ENCODE results near the gene UHMK1.

Gene UHMK1

DNA sequence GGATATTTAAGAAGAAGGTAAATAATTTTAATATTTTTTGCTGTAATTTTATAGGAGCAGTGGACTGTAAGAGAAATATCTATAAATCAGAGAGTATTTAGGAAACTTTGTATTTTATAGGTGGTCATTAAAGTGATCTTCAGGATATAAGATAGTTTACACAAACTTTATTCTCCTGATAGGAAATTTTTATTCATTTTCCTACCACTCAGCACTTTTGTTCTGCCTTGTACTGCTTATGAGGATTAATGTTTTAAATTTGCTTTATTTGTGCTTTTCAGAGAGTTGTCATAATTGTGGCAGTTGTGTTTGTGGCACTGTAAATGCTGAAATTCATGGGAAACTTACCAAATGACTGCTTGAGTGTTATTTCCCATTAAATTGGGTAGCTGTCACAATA, 29.7 kb downstream of the UHMK1 start:
- no peak for DNase-seq (ENCODE audit: low read depth in 3 of 3)

DNA sequence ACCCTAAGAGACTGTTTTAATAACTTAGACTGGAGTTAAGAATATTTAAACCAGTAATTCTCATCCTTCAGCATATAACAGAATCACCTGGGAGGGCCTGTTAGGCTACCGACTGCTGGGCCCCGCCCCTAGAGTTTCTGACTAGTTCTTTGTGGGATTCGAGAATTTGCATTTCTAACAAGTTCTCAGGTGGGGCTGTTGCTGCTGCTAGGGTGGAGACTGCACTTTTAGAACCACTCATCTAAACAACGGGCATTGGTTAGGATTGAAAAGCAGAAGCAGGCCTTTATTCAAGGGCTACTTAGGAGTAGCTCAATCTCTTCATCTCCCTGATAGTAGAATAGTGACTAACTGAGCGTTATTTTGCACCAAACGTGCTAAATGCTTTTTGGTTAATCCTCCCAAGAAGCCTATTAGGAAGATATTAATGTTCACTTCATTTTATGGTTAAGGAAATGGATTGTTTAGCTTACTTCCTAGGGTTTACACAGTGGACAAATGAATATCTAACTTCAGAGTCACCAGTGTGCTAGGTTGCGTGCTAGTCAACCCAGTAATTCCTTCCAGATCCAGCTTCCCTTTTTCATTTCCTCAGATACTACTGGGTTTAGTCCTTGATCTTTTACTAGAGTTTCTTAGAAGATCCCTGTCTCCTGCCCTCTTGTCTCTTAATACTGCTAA, 32.8 kb downstream of the UHMK1 start:
- no peak for DNase-seq (ENCODE audit: low read depth in 3 of 3)

DNA sequence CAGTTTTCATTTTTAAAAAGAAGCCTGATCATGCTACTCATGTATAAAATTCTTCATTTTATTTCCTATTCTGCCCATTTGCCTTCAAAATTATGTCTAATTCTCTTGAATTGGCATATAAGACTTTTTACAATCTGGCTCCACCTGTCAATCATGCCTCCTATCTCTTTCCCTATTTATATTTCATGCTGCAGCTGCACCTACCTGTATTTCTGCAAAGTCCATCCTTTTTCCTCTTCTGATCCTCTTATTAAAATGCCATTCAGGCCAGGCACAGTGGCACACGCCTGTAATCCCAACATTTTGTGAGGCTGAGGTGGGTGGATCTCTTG, 33.3 kb downstream of the UHMK1 start:
- no peak for DNase-seq (ENCODE audit: low read depth in 3 of 3)

GRCh38 chr1:162535501-162535900, 37.9 kb downstream of the UHMK1 start:
- no peak for DNase-seq (ENCODE audit: low read depth in 3 of 3)

- no peak for DNase-seq (ENCODE audit: low read depth in 3 of 3)
Measured at GRCh38 chr1:162536511-162536910, 38.9 kb downstream of the UHMK1 start.

GRCh38 chr1:162537216-162537615, 39.6 kb downstream of the UHMK1 start:
- DNase-seq (ENCODE audit: low read depth in 3 of 3) = no peak

DNA sequence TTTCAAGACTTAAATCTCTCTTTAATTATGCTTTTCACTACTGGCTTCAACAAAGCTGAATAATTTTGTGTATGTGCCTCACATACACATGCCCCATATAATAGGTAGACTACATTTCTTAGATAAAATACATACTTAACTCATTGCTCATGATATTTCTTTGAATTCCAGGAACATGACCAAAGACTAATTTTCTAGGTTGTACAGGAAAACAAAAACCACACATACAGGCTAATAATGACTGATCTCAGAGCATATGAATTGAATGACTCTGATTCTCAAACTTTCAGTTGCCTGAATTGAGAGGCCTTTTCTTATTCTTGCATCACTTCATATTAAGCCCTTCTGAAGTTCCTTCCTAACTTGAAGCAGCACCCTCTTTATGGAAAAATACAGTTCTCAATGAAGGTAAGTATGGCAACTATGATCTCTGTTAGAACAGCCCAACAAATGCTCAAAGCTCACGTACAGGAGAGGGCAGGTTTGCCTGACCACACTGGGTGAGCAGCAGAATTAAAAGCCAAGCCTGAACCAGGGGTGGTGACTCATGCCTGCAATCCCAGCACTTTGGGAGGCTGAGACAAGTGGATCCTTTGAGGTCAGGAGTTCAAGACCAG, 41.3 kb downstream of the UHMK1 start:
- no peak for DNase-seq (ENCODE audit: low read depth in 3 of 3)

GRCh38 chr1:162541619-162542141, 44.1 kb downstream of the UHMK1 start:
- DNase-seq (ENCODE audit: low read depth in 3 of 3) = no peak

DNA sequence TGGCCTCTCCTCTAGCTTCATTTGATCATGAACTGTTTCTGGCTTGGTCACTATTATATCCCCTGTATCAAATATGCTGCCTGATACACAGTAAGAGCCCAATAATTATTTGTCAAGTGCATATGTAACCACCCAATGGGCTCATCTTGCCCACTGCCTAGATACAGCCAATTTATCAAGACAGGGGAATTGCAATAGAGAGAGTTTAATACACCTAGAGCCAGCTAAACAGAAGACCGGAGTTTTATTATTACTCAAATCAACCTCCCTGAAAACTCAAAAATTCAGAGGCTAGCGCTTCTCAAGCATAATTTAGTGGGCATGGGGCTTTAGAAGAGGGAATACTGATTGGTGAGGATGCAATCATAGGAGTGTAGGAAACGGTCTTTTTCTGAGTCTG, 45.6 kb downstream of the UHMK1 start:
- no peak for DNase-seq (ENCODE audit: low read depth in 3 of 3)

DNA sequence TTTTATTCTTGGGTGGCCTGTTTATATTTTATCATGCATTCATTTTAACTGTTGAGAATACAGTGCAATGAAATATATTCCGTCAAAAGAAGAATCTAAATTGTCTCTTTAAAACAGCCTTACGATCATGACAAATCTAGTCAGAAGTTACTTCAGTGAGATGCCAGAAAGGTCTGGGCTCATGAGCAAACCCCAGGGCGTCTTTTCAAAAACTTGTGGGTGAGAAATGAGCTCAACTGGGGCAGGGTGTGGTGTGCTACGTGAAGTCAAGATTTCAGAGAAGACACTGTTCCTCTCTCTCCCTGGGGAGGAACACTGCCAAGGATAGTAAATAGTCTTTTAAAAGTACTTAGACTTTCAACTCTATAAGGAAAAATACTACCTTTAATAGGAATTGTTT, 50.6 kb downstream of the UHMK1 start:
- no peak for DNase-seq (ENCODE audit: low read depth in 3 of 3)

- no peak for DNase-seq (ENCODE audit: low read depth in 3 of 3)
Measured at GRCh38 chr1:162549001-162549400, 51.4 kb downstream of the UHMK1 start.

DNA sequence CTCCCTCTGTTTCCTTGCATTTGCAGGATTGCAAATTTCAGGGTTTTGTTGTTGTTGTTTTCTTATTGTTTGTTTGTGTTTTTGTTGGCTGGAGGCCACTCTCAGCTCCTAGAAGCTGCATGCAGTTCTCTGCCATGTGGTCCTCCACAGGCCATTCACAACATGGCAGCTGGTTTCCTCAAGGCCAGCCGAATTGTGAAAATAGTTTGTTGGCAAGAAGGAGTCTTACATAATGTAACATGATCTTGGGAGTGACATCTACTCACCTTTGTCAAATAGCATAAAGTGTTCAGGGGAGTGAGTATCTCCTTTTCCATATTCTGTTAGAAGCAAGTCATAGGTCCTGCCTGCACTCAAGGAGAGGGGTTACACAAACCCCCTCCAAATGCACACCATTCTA, 53.3 kb downstream of the UHMK1 start:
- DNase-seq (ENCODE audit: low read depth in 3 of 3) = no peak

DNA sequence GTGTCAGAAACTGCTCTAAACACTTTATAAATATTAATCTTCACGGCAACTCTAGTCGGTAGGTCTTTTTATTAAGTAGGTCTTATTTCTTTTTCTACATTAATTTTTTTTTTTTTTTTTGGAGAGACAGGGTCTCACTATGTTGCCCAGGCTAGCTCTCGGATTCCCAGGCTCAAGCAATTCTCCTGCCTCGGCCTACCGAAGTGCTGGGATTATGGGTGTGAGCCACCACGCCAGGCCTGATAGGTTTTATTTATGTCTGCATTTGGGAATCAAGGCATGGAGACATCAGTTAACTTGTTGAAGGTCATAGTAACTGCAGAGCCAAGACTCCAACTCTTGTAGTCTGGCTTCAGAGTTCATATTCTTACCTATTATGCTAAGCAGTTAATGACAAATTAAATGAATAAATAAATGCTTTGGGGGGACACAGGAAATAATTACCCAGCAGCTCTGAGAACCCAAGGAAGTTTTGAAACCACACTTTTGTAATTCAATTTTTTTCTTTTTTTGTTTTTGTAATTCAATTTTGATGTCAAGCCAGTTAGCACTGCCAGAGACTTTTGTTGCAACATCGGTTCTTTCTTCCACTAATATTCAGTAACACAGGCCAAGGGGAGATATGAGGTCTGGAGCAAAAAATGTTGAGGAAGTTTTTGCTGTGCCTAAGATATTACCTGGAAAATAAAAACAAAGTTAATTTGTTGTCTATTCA, 54.5 kb downstream of the UHMK1 start:
- no peak for DNase-seq (ENCODE audit: low read depth in 3 of 3)

- no peak for DNase-seq (ENCODE audit: low read depth in 3 of 3)
Measured at GRCh38 chr1:162552684-162553252, 55.1 kb downstream of the UHMK1 start.

DNA sequence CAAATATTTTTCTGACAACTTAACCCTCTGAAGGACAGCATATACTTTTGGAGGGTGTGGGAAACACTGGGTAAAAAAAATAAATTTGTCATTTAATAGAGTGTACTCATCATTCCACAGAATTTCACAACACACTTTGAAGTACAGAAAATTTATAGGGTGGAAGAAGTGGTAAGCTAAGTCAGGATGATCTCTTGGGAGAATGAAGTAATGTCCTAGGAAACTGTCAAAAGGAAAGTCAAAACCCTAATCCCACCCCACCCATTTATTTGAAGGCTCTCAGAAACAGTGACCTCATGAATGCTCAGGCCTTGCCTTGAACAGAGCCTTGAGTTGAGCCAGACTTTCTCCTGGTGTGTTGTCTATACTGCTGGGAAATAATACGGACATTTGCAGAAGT, 56.6 kb downstream of the UHMK1 start:
- DNase-seq (ENCODE audit: low read depth in 3 of 3) = no peak

DNA sequence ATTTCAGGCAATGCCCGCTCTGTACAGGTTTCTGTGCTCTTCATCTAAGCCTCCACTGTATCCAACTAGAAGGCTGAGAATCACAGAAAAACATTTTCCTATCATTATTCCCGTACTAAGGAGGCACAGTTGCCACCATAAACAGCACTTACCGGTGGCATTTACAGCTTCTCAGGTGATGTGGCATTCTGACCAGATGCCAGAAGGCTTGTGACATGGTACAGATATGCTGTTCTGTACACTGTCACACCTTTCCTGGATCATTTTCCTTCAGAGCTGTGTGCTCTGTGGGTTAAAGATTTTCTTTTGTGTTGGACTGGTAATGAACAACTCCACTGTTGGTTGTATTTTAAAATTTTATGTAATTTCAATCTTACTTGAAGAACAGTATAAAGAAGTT, 59.9 kb downstream of the UHMK1 start:
- DNase-seq (ENCODE audit: low read depth in 3 of 3) = no peak

- DNase-seq (ENCODE audit: low read depth in 3 of 3) = no peak
Measured at GRCh38 chr1:162560303-162561036, 62.9 kb downstream of the UHMK1 start.

GRCh38 chr1:162561037-162561615, 63.5 kb downstream of the UHMK1 start:
- peak; percentile 96 to 98 (median 98) for DNase-seq (ENCODE audit: low read depth in 3 of 3)

DNA sequence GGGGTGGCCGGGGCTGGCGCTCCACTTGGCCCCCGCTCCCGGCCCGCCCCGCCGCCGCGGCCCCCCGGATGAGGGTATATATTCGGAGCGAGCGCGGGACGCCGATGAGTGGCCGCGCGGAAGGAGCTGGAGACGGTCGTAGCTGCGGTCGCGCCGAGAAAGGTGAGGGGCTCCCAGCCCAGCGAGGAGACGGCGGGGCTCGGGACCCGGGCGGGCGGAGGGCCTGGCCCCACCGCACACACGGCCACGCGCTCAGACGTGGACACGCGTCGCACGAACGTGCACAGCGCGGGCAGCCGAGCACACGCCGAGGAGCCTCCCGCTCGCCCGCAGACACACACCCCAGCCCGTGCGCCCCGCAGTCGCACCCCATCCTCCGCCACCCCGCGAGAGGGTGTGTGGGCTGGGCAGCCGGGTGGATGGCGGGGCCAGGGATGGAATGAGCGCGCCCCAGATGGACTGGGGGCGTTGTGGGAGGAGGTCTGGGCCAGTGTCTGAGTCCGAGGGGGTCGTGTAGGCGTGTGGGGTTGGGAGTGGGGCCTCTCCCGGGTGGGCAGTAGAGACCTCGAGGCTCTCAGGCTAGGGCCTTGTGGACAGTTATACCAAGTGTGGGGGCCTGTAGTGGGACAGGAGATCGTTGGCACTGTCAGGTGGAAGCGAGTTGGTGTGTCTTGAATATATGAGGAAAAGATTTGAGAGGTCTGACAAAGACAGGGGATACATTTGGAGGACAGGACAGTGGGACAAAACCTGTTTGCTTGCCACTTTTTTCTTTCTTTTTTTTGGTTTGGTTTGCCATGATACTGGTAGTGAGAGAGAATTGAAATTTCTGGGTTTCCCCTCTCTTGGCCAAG, 64.2 kb downstream of the UHMK1 start, which contains the start of gene UAP1:
UAP1 (plus strand) TSS at position 107 of the 854 bp plus-strand sequence. CDS start 4,347 bp downstream, outside the sequence.
- DNase-seq (ENCODE audit: low read depth in 3 of 3) = peak in 1 of 3 experiments; percentile 10

DNA sequence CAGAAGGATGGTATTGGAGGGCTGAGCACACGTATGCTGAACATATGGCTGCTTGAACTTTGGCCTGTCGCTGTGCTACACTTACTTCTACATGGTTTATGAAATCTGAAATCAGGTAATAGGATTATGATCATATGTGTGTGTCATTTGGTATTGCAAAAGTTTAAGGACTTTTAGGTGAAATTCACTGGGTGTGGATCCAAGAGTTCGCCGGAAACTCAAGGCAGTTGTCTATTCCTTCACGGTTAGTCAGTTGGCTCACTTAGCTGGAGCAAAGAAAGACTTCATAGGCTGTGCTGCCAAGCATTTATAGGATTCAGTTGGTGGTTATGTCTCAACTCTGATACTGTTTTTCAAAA, 64.8 kb downstream of the UHMK1 start:
- DNase-seq (ENCODE audit: low read depth in 3 of 3) = no peak
